Esophagus squamous epithelium (tissue), 4 donors: ENCODE data around the gene CEP135.

Source experiments
- CTCF ChIP-seq, 6 experiments: fragments of 450-650 bp in 4 of 6; fragments of 200-600 bp in 2 of 6; sonication (generic) in 2 of 6; IDR thresholded peaks; one replicate each; pipeline ENCODE4 v1.5.1; 2016 to 2019; ENCODE audit warnings: antibody characterized with exemption in 6 of 6, mild to moderate bottlenecking in 4 of 6, moderate library complexity in 4 of 6
- POLR2A ChIP-seq, 4 donors: fragments of 450-650 bp; IDR thresholded peaks; one replicate each; pipeline ENCODE4 v1.6.1; 2017; ENCODE audit warnings: antibody characterized with exemption in 4 of 4, mild to moderate bottlenecking in 4 of 4, moderate library complexity in 3 of 4

- TF ChIP-seq CTCF (IDR thresholded peaks at IDR 0.05) (no peak), POLR2A (IDR thresholded peaks at IDR 0.05) (no peak)
Observed at GRCh38 chr4:55989766-55990165, 41.0 kb downstream of the CEP135 start.
